Bronchial epithelial cell (primary cell): ENCODE results near the gene NGLY1. TPM values are rescaled to one million over a fixed set of nuclear protein-coding genes. Genes with fewer than 3 reads are reported as not detected.

Experiments
- DNase-seq: peaks from one replicate; pipeline ENCODE4 v3.0.0-alpha.2; 2010; ENCODE audit warnings: low read depth
- FAIRE-seq: peaks from 2 replicates; lab custom pipeline; 2011; peaks lifted over from hg19 to GRCh38; lab: Jason Lieb, UNC
- H3K27me3 ChIP-seq: 2 replicates; pipeline ENCODE4 v1.5.1; 2011; ENCODE audit warnings: low read length; ENCODE audit not compliant: control insufficient read depth, insufficient read depth
- H3K36me3 ChIP-seq: 2 replicates; pipeline ENCODE4 v1.5.1; 2011; ENCODE audit warnings: low read length; ENCODE audit not compliant: control insufficient read depth, insufficient read depth
- H3K4me3 ChIP-seq: 2 replicates; pipeline ENCODE4 v1.5.1; 2011; ENCODE audit warnings: mild to moderate bottlenecking, low read depth, low read length, control low read depth
- CTCF ChIP-seq: IDR thresholded peaks from 2 replicates; pipeline ENCODE4 v1.5.1; 2011; ENCODE audit warnings: mild to moderate bottlenecking, moderate library complexity, low read length, control low read depth, inconsistent platforms; ENCODE audit not compliant: insufficient read depth, severe bottlenecking
- total RNA-seq: library from RNA; depleted of rRNA; stranded (reverse); fragments of >200 nt; gene quantifications from 2 replicates; pipeline ENCODE4 v1.2.1, GENCODE V29; 2014

The NGLY1 gene
- total RNA-seq, 1 donor from 2014 or later: 24.0 TPM

- FAIRE-seq (no peak), DNase-seq (no peak)
- no peak for TF ChIP-seq CTCF
These were observed 38.7 kb upstream of the NGLY1 start for GRCh38 chr3:25821746-25822573.

GRCh38 chr3:25820816-25821486 lies 37.7 kb upstream of the NGLY1 start:
- no peaks in the 10 kb centered on the region for H3K36me3 ChIP-seq
- DNase-seq: peak; percentile 70
- no peak overlapping the region for H3K4me3 ChIP-seq
- no peak for TF ChIP-seq CTCF
- H3K27me3 ChIP-seq: no peaks in the 10 kb centered on the region
- FAIRE-seq: no peak

More at GRCh38 chr3:25821746-25822573, 38.7 kb upstream of the NGLY1 start:
- Histone ChIP-seq H3K36me3 (no peaks in the 10 kb centered on the region), H3K4me3 (no peak overlapping the region), H3K27me3 (no peaks in the 10 kb centered on the region)

GRCh38 chr3:25820366-25820765 lies 37.1 kb upstream of the NGLY1 start:
- H3K36me3 ChIP-seq: no peaks in the 10 kb centered on the region
- no peak for TF ChIP-seq CTCF
- no peak overlapping the region for H3K4me3 ChIP-seq
- DNase-seq (peak; percentile 81), FAIRE-seq (no peak)
- no peaks in the 10 kb centered on the region for H3K27me3 ChIP-seq

GRCh38 chr3:25818335-25818734 lies 35.1 kb upstream of the NGLY1 start:
- no peak for FAIRE-seq
- H3K4me3 ChIP-seq: no peak overlapping the region
- H3K27me3 ChIP-seq: no peaks in the 10 kb centered on the region
- no peak for TF ChIP-seq CTCF
- no peak for DNase-seq
- no peaks in the 10 kb centered on the region for H3K36me3 ChIP-seq

- Histone ChIP-seq H3K27me3 (peaks cover under 1% of the 10 kb centered on the region), H3K4me3 (no peak overlapping the region), H3K36me3 (no peaks in the 10 kb centered on the region)
- DNase-seq: peak; percentile 42
- TF ChIP-seq CTCF: no peak
- FAIRE-seq: no peak
These were observed 34.4 kb upstream of the NGLY1 start for GRCh38 chr3:25817638-25818037.
